ENCODE measurements around the gene MZT2A.
"Not testable (repeated sequence)": the region's sequence is repeated elsewhere in the genome, so short reads cannot be mapped to it uniquely, and the experiment has no call there.

DNA sequence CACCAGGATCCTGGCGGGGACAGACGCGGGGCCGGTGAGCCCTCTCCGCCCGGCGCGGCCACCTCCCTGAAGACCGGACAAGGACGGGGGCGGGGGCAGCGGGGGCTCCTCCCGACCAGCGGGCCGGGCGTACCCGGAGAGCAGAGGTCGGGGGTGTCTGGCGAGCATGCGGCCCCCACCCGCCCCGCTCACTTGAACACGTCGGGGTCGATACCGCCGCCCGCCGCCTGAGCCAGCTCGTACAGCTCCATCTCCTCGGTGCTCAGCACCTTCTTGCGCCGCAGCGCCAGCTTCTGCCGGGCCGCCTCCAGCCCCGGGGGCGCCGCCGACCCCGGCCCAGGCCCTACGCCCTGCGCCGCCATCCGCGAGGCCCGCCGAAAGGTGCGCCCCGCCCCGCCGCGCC lies at the start of gene MZT2A:
- TF ChIP-seq CTCF (IDR thresholded peaks at IDR 0.05; ENCODE audit: low read depth, low read length, missing input control); FOXA1 (IDR thresholded peaks at IDR 0.05); REST (IDR thresholded peaks at IDR 0.05): not testable (repeated sequence)

Measured in liver (tissue), 2 donors.